ENCODE results near the gene RYR3.

Gene RYR3

DNA sequence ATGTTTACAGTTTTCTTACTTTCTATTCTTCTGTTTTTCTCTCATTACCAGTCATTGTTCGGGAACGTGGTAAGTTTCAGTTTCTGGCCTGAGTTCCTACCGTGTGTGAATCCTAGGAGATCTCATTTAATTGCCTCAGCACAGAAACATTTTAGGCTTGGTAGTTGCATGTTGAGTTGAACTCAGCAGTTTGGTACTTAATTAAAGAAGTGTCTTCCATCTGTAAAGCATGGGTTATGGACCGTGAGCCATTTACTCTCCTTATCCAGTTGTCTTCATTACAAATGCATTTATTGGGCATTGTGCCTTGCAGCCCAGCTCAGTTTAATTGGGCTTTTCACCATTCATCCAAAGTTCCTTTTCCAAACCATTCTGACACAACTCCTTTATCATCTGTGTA is 515.4 kb downstream of the RYR3 start:
- DNase-seq (ENCODE audit: low read depth in 2 of 2), result no peak

DNA sequence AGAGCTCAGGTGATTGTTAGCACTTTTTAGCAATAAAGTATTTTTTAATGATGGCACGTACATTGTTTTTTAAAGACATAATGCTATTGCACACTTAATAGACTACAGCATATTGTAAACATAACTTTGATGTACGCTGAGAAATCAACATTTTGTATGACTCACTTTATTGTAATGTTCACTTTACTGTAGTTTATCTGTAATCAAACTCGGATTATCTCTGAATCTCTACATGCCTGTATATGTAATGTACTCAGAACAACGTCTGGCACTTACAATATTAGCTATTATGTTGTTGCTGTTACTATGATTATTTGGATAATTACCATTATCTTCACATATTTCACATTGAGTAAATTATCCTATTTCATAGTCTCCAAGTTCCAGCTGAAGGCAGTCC is 519.6 kb downstream of the RYR3 start:
- no peak for DNase-seq (ENCODE audit: low read depth in 2 of 2)

DNA sequence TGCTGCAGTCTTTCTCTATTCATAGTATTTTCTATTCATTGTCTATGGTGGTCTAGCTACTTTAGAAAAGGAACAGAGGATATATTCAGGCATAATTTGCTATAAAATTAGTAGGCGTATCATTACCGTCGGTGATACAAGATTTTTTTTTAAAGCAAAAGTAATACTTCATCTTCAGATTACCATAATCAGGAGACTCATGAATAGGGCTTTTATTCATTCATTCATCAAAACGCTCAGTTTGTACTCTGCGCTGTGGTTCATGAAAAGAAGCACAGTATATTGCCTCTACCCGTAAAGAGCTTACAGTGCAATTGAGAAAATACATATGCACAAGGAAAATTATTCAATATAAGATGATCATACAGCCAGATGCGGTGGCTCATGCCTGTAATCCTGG is 520.9 kb downstream of the RYR3 start:
- no peak for DNase-seq (ENCODE audit: low read depth in 2 of 2)

DNA sequence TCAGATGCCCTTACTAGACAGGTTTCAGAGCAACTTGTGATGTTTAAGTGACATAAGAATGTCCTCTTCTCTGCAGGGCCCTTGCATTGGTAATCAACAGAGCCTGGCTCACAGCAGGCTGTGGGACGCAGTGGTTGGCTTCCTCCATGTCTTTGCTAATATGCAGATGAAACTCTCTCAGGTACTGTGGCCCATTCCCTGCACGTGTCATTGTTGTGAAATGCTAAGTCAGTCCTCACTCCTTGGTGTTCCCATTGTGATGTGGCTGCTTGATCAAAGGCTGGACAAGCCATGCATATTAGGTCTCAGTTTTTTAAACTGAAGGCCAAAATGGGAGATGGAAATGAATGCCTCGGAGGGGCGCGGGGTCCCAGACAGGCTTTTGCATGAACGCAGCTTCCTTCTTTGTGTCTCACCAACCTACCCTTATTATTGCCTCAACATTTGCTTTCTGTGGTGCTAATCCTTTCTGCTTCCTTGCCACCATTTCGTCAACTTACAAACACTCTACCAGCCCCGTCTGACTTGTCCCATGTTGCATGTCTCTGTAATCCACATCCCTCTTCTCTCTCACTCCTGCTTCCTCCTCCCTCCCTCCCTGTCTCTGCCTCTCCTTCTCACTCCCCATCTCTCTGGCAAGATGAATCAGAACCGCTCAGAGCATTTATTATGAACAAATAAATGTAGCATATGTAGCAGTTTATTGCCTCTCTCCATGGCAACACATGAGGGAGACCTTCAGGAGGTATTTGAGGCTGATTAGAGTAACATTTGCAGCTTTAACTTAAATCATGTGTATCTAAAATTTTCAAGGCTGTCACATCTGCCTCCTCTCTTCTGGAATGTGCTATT is 524.4 kb downstream of the RYR3 start:
- no peak for DNase-seq (ENCODE audit: low read depth in 2 of 2)

DNA sequence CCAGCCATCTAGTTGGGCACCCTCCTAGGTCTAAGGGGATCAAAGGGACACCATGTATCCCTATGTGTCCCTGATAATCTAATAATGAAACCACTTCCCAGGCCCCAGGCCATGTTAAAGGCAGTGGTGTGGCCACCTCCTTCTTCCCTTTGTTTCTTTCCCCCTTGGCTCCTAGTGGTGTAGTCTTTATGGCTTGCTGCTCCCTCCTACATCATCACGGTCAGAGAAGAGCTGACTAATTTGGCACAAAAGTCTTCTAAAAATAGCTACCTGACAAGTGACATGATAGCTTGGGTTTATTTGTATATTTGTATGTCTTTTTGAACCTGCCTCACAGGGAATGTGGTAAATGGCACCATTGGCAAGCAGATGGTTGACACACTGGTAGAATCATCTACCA is 526.5 kb downstream of the RYR3 start:
- no peak for DNase-seq (ENCODE audit: low read depth in 2 of 2)

DNA sequence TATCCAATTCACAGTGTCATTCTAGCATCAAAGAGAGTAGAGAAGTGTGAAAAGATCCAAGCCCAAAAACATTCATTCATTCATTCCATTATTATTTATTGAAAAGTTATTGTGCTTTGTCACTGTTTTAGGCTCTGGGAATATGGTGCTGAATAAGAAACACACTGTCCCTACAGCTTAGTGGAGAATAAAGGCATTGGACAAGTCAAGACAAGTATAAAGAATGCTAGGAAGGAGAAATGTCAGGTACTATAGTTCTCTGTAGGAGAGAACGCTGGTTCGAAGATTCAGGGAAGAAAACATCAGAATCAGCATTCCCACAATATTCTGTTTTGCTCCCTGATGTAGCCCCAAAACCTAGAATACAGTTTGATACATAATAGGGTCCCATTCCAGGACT is 528.8 kb downstream of the RYR3 start:
- no peak for DNase-seq (ENCODE audit: low read depth in 2 of 2)

DNA sequence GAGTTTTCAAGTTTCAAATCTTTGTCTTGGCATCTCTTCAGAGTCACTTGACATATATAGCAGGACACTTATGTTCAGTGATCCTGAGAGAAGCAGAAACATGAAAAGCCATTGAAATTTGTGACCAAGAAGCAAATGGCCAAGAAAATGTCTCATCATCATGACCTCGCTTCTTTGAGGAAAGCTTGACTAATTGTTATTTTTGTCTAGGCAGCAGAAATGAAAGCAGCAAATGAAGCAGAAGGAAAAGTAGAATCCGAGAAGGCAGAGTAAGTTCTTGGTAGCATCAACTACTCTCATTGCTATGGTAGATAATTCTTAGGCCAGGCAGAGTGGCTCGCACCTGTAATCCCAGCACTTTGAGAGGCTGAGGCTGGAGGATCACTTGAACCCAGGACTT is 529.8 kb downstream of the RYR3 start:
- no peak for DNase-seq (ENCODE audit: low read depth in 2 of 2)

DNA sequence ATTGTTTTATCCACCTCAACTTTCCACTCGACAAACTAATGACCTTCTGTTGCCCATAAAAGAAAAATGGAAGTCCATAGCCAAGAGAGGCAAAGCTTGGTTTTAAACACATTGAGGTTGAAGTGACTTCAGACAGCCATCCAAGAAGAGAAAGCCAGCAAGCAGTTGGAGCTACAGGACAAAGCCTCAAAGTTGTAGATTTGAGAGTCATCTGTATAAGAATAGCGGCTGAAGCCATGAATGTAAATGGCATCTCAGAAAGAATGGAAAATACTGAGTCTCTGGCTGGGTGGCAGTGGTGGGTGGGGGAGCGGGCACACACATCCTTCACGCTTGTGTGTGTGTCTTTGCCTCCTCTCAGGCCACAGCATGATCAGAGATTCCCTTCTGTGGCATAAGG is 533.4 kb downstream of the RYR3 start:
- no peak for DNase-seq (ENCODE audit: low read depth in 2 of 2)

DNA sequence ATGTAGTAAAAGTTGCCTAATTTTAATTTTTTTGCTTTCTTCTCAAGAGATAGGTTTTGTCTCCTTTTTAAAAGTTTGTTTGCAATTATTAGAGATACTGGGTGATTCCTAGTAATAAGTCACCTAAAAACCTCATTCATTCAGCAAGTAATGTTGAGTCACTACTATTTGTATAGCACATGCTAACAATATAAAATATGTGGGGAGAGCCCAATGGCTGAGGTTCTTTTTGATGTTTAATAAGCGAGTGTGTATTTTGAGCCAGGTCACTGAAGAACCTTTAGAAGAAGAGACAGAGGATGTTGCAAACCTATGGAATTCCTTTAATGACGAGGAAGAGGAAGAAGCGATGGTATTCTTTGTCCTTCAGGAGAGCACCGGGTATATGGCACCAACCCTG is 533.8 kb downstream of the RYR3 start:
- DNase-seq (ENCODE audit: low read depth in 2 of 2), result no peak

DNA sequence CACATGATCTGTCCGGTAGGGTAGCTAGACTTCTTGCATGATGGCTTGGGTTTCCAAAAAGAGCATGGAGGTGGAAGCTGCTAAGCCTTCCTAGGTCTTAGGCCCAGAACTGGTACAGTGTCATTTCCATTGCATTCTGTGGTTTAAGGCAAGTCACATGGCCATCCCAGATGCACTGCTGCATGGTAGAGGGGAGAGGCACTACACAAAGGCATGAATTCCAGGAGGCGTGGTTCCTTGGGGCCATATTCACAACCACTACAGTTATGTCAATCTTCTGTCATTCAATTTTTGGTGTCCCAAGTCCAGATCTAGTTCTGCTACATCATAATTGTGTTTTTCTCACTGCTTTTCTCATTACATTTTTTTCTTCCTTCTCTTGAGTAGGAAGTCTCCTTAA is 535.4 kb downstream of the RYR3 start:
- DNase-seq (ENCODE audit: low read depth in 2 of 2), result no peak

DNA sequence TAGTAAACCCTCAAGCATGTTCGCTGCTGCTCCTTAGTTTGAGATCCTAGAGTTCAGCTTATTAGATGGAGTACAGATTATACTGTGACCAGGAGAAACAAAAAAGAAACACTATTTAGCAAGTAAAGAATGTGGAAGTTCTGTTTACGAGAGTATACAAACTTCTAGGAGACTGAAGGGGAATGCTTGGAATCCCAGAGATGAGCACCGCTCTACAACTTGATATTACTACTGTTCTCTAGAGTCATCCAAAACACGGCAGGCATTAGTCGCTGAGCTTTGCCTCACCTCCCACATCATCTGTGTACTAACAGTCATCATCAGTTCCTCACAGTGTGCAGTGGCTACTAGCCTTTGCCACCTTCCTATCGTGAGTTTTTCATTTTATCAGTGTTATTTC is 536.1 kb downstream of the RYR3 start:
- DNase-seq (ENCODE audit: low read depth in 2 of 2), result no peak

DNA sequence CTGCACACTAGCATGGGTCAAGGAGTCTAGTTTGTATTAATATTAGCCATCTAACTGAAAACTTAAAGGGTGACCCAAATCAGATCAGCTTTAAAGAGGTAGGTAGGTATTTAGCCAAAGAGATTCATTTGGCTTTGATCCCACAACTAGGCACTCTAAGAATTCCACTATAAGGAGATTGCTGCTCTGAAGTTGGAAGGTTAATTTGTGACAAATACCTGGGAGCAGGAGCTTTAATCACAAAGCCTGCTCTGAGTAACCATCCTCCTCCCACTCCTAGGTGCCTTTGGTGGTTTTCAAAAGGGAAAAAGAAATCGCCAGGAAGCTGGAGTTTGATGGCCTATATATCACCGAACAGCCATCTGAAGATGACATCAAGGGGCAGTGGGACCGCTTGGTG is 537.2 kb downstream of the RYR3 start:
- no peak for DNase-seq (ENCODE audit: low read depth in 2 of 2)

DNA sequence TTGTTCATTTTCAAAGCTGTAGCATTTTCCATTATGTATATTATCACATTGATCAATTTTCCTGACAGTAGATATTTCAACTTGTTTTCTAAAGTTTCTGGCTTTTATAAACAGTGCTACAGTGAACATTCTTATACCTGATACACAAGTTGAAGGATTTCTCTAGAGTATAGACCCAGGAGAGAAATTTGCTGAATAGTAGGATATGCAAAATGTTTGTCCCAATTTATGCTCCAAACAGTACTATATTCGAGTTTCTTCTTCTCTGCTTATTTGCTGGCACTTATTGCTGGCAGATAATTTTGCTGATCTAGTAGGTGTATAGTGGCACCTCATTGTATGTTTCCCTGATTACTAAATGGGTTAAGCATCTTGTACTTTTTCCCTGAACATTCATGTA is 540.3 kb downstream of the RYR3 start:
- DNase-seq (ENCODE audit: low read depth in 2 of 2), result no peak

DNA sequence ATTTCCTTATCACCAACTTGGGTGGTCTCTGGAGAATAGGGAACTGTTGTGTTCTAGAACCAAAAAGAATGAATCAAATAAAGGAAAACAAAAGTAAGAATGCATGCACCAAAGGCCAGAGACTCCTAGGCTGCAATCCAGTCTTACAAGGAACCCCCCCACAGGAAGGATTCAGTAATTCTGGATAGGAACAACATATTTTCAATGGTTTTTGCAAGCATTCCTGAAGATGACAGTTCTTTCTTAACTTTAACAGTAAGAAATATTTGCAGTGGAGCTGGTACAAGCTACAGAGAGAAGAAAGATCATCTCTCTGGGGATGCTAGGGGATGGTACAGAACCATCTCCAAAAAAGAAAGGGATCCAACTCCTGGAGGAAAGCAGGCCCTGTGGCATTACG is 541.3 kb downstream of the RYR3 start:
- no peak for DNase-seq (ENCODE audit: low read depth in 2 of 2)

DNA sequence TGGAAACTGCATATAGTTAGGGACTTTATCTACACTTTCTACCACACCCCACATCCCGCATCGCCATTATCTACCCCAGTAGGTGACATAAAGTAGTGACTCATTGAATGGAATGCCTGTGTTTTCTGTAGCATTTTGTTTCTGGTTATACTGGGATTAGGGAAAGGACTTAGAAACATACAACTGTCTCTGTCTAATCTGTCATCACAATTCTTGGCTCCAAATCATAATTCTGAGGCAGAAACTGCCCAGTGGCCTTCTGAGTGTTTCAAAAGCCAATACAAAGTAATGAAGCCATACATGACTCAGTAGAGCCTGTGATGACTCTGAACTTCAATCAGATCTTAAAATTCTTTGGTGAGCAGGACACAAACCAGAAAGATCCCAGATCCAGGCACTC is 541.8 kb downstream of the RYR3 start:
- DNase-seq (ENCODE audit: low read depth in 2 of 2), result no peak

DNA sequence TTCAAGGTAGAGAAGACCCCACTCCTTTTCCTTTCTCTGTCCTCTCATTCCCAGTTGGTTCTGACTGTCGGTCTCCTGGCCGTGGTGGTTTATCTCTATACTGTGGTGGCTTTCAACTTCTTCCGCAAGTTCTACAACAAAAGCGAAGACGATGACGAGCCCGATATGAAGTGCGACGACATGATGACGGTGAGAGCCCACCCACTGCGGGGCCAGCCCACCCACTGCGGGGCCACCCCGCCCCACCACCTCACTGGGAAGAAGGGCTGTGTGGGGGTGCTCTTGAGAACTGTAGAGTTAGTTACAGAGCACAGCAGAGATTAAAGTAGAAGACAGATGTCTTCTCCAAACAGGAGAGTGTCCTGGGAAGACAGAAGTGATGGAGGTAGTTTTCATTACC is 547.0 kb downstream of the RYR3 start:
- DNase-seq (ENCODE audit: low read depth in 2 of 2), result no peak

DNA sequence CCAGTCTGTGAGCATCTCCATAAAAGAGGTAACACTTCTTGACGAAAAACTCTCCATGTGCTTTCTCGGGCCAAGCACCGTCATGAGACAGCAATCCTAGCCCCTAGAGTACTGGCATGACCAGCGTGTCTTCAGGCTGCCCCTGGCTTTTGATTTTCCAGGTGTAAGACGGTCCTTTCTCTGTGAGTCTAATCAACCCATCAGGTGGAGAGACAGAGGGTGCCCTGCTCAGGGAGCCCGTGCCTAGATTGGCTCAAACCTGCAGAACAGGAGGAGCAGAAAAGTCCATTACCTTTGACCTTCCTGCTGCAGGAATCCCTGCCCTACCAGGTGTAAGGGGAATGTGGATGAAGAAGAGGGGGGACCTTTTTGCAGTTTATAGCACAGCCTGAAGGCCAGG is 548.1 kb downstream of the RYR3 start:
- no peak for DNase-seq (ENCODE audit: low read depth in 2 of 2)

DNA sequence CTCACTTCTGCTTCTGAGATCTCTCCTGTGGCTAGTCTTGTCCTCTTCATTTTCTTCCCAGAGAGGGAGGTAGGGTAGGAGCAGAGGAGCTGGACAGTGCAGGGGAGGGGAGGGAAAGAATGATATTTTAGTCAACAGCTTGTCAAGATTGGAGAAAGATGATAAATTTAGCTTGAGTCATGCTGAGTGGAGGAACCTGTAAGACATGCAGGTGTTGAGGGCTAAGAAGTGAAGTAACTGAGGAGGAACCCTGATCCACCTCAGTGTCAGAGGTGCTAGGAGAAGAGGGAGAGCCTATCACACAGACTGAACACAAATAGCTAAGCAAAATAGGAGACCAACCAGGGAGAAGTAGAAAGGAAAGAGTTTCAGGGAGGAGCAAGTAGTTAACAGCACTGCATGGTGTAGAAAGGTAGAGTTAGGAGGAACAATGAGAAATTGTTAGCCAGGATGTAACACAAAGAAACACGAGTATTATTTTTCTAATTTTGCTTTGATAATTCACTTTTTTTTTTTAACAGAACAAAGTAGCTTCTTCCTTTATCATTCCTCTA is 549.3 kb downstream of the RYR3 start:
- no peak for DNase-seq (ENCODE audit: low read depth in 2 of 2)

DNA sequence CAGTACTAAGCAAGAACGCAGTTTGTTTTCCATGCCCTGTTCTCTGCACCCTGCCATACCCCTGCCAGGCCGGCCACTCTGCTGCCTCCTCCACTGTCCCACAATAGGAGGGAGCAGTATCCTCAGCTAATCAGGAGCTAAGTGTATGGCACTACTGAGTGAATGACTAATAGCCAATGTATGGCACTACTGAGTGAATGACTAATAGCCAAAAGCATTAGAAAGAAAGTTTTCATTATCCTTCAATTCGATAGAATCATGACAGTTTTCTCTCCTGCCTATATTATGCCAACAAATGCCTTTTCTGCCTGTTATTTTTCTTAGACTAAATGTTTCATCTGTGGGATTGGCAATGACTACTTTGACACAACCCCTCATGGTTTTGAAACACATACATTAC is 550.0 kb downstream of the RYR3 start:
- no peak for DNase-seq (ENCODE audit: low read depth in 2 of 2)

DNA sequence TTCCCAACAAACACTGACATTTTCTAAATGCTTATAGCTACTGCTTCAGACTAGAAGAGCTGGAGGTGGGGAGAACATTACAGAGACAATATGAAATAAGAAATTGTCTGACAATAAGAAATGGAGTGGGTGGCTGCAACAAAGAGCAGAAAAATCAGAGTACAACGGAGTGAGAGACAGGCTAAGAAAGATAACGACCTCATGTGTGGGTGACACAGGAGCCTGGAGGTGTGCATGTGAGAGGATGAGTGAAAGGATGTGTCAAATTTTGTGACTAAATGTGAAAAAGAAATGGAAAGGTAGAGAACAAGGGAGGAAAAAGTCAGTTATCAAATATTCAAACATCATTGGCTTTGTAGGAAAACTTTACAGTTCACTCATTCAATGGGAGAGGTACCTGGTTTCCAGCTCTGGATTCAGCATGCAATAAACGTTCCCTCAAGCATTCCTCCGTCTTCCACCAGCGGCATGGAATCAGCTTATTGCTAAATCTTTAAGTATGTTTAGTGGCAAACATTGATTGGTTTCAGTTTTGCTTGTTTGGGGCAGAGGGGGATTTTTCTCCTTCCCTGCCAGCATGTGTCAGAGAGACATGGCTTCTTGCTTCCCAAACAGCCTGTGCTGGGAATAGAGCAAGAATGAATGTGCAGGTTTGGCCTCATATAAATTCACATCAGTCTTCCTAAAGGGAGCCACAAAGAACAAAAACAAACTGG is 553.8 kb downstream of the RYR3 start:
- no peak for DNase-seq (ENCODE audit: low read depth in 2 of 2)

DNA sequence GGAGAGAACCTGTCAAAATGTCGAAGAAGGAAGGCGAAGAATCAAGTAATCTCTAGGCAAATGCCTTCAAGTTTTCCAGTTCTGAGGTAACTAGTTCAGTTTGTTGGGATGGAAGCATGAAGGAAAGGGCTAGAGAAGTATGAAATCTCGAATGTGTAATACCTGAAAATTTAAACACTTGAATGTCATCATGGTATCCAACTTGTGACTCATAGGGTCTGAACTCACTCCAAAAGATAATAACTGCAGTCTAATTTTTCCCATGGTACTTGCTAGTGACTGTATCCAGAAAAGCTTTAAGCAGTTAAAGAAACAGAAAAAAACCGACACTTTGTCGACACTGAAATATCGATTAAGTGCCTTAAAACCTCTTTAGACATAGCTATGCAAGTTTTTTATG is 554.6 kb downstream of the RYR3 start:
- no peak for DNase-seq (ENCODE audit: low read depth in 2 of 2)

DNA sequence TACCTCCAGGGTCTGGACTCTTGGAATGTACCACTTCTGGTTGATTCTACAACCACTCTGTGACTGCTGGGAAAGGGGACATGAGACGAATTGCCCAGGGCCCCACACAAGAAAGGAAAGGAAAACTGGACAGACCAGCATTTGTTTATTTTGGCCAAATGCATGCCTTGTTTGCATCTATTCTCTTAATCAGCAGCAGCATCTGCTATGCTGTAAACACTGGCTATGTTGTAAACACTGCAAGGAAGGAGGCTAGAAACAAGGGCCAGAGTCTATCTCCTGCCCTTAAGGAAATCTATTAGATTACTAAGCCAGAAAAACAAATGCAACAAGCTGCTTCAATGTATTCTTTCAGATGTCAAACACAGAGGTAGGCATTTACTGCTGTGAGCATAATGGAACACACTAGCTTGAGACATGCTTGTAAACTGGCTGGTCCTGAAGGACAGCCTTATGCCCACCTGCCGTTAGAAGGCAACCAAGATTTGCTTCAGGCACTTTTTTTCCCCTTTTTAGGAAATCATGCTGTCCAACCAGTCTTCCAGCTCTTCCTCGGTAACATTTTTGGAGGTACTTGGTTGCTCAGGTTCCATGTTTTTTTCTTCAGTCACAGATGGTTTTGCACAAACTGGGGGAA is 555.5 kb downstream of the RYR3 start:
- DNase-seq (ENCODE audit: low read depth in 2 of 2), result no peak

DNA sequence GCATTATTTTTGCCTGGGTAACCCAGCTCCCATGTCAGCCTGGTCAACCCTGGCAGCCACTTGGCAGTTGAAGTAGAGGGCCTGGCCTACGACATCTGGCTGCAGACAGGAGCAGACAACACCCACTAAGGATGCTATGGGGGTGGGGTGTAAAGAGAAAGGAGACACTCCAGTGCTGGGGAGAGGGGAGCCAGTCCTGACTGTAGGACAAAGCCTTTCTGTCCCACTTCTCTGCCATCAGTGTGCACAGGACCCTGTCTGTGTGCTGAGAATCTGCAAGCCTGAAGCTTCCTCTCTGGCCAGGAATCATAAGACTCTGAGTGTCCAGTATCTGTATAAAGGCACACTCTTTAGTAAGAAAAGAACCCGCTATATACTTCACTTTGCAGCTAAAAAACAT is 561.2 kb downstream of the RYR3 start:
- DNase-seq (ENCODE audit: low read depth in 2 of 2), result no peak

All from stimulated activated CD4-positive, alpha-beta T cell treated with anti-CD3 and anti-CD28 coated beads, Interleukin-1b, Interleukin-23, amount 100 ng/mL, for 1 hour (primary cell).